GM12878 (cell line): ENCODE data around the gene ZCCHC3.

Experiments
- CREB1 ChIP-seq: IDR thresholded peaks from 2 replicates; pipeline ENCODE4 v1.6.1; 2012; ENCODE audit warnings: low read depth, mild to moderate bottlenecking, inconsistent platforms
- CTCF ChIP-seq, 3 experiments: IDR thresholded peaks in 2 of 3; conservative IDR thresholded peaks in 1 of 3; 2 replicates each; pipeline ENCODE4 v1.5.1; 2011; ENCODE audit warnings: low read depth in 3 of 3, low read length in 3 of 3, mild to moderate bottlenecking in 3 of 3, control low read depth in 2 of 3, moderate library complexity in 2 of 3, inconsistent platforms in 1 of 3, mixed read lengths in 1 of 3; ENCODE audit not compliant: control insufficient read depth in 2 of 3, insufficient read depth in 1 of 3; ENCODE audit errors: extremely low read depth in 1 of 3
- POLR2AphosphoS5 ChIP-seq: IDR thresholded peaks from 2 replicates; pipeline ENCODE4 v1.6.1; 2011; ENCODE audit warnings: mild to moderate bottlenecking, low read length, inconsistent platforms
- ZNF217 ChIP-seq: fragments of 450-650 bp; IDR thresholded peaks from 2 replicates; pipeline ENCODE4 v1.6.1; 2017; ENCODE audit warnings: antibody characterized with exemption, mild to moderate bottlenecking

GRCh38 chr20:300345-300990, 3.1 kb downstream of the ZCCHC3 start:
- TF ChIP-seq ZNF217: no peak
- TF ChIP-seq CREB1: no peak
- no peak for TF ChIP-seq CTCF (IDR thresholded peaks at IDR 0.05 in 2 of 3, conservative IDR thresholded peaks at IDR 0.05 in 1 of 3; ENCODE audit: control insufficient read depth in 2 of 3, extremely low read depth in 1 of 3, insufficient read depth in 1 of 3, low read depth in 3 of 3, low read length in 3 of 3)
- no peak for TF ChIP-seq POLR2AphosphoS5
